Stimulated activated naive CD4-positive, alpha-beta T cell treated with Interleukin-2 at 50 U/mL for 16 hours (primary cell): ENCODE results near the gene AHSA1.
A peak's percentile ranks its signal among the peaks of the same experiment; 100 is the strongest.

Experiments
- DNase-seq: peaks from one replicate; lab custom pipeline; 2025; lab: John Stamatoyannopoulos, UW

AHSA1 gene

DNA sequence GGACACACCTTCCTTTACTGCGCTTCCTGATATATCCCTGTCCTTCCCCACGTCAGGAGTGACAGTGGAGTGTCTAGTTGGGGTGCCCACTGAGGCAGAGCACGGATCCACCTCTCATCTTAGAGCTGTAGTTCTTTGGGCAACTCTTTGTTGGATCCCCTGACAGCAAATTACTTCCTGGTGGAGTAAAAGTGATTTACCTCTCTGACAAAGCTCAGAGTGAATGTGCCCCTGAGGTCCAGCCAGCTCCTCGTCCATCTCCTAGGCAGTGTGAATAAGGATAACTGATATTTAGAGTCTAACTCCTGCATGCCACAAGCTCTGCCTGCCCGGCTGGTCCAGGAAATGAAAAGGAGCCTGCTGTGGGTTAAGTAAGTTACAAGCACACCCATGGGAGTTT is 16.0 kb downstream of the AHSA1 start:
- no peak for DNase-seq

DNA sequence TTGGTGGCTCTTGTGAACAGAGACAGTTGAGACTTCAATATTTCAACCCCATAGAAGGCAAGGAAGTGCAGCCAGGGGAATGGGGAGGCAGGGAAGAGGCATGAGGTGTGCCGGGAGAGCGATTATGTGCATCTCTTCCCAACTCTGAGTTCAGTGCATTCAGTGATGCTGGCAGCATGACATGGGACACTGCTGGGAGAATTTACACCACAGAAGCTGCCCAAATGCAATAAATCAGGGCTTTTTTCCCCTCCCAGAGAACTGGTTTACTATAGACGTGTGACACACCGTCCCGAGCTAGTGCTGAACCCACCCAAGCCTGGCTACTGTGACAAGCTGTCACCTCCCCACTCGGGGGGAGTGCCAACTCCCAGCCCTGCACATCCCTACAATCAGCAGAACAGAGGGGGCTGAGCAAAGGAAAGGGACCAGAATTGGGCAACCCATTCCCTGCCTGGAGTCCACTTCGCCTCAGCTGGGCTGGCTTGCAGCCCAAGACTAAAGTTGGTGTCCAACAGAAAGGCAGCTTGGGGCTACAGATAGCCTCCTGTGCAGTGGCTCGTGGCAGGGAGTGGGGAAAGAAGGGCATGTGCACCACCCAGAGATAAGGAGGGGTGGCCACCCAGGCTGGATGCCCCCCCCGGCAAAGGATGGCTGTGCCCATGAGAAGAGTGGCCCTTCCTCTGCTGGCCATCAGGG is 16.7 kb downstream of the AHSA1 start:
- DNase-seq = no peak

DNA sequence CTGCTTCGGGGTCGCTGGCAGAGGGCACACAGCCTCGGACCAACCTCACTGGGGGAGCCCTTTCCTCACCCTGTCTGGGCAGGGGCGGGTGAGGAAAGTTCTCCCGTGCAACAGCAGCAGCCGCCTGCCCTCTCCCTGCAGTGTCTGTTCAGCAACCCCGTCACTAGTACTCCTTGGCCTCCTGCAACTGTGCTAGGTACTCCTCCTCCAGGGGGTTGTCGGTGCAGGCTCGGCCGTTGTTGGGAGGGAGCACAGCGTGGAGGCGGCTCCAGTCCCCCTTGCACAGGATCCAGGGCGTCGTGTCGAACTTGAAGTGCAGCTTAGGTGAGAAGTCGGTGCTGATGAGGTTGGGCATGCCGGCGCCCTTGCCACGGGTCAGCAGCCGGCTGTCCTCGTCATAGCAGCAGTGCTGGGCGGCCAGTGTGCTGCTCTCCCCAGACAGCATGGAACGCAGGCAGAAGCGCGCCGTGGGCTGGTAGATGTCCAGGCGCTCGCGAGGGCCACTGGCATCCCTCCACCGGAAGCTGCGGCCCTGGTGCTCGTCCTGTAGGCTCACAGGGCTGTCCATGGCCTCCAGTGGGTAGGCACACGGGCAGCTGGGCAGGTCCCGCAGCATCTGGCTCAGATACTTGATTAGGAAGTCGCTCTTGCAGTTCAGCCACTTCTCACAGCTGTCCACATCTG is 17.7 kb downstream of the AHSA1 start:
- no peak for DNase-seq

- DNase-seq = no peak
These were observed 20.1 kb downstream of the AHSA1 start for GRCh38 chr14:77478029-77478428.

DNA sequence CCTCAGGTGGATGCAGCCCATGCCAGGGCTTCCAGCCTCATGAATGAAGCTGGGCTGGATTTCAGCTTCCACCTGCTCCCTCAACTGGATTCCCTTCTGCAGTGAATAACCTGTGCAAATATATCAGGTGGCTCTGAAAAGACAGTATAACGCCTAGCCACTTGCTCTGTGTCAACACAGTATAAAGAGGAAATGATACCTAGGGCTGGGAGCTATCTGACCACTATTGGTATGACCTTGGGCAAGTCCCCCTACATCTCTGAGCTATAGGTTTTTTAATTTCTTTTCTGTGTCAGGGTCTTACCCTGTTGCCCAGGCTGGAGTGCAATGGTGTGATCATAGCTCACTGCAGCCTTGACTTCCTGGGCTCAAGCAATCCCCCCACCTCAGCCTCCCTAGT is 20.9 kb downstream of the AHSA1 start:
- no peak for DNase-seq

GRCh38 chr14:77482422-77482821 is 24.5 kb downstream of the AHSA1 start:
- DNase-seq = no peak

DNA sequence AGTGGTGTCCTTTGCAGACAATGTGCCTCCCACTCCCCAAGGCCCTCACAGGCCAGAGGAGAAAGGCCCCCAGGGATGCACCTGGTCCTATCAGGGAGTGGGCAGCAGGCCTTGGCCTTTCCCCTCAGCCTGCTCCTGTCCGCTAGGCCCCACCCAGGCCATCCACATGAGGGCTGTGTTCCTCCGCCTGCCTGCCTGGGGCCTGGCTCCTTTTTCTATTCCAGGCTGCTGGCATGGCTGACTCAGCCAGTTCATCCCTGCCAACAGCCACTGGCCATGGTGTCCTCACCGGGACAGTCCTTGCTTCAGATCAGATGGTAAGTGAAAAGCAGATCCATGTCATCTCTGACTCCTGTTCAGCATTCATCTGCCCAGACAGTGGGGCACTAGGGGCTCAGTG is 27.4 kb downstream of the AHSA1 start:
- DNase-seq = no peak

- DNase-seq = no peak
These were observed 28.2 kb downstream of the AHSA1 start for GRCh38 chr14:77485901-77486678.

DNA sequence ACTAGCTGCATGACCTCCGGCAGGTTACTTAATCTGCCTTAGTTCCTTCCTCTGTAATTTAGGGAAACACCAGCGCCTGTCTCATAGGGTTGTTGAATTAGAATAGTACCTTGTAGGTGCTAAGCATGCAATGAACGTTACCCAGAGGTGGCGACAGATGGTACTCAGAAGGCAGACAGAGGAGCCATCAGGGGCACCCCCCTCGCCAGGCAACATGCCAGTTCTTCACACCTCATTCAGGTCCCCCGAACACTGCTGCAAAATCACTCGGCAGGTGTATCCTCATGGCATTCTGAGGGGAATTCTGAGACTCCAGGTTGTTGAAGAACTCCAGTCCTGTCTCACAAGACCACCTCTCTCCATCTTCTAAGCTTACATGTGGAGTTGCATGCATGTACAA is 30.7 kb downstream of the AHSA1 start:
- no peak for DNase-seq

- DNase-seq = no peak
These were observed 31.1 kb downstream of the AHSA1 start for GRCh38 chr14:77489041-77489440.

DNA sequence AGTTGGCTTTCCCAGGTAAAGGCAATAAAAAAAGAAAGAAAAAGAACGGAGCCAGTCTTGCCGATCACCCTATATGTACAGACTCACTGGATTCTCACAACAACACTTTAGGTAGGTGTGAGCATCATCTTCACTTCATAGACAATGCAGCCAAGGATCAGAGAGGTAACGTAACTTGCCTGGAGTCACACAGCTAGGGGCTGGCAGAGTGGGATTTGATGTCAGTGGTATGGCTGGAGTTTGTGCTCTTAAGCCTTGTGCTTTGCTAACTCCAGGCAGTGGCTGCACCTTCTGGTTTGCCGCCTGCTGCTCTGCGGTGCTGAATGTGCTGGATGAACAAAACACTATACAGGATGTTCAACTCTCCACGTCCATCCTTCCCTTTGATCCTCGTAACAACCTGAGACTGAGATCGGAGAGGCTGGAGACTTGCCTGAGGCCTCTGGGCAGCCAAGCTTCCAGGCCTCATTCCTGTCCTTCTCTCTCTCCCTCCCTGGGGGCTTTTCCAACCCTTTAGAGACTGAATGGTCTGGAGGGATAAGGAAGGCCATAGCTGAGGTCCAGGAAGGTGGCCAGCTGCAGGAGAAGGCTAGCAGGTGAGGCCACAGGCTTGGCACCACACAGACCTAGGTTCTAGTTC is 32.6 kb downstream of the AHSA1 start:
- DNase-seq = no peak

DNA sequence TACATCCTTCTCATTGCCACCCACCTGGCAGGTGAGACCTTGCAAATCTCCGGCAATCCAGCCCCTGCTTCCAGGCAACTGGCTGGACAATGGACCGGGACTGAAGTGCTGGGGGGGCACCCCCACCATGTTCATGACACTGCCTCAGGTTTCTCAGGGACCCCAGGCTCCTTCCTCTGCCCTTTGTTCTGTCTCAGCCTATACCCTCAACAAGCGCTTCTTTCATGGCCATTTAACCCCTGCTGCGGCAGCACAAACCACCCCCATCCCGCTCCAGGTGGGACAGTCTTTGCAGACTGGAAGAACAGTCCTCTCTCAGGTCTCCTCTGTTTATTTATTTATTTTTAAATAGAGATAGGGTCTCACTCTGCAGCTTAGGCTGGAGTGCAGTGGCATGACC is 33.2 kb downstream of the AHSA1 start:
- DNase-seq = no peak

DNA sequence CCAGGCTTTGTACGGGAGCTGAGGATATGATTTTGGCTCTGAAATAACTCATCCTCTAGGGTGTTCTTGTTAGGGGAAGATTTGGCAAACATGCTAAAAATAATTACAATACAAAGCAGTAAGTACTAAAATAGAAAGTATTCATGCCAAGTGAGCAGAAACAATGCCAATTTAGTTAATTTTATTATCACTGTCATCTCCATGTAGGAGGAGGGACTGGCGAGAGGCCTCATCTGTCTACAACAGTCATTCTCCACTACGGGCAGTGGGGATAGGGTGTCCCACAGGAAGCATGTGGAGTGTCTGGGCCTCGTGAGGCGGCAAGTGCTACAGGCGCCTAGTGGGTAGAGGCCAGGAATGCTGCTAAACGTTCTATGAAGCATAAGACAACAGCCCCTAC is 37.4 kb downstream of the AHSA1 start:
- no peak for DNase-seq

DNA sequence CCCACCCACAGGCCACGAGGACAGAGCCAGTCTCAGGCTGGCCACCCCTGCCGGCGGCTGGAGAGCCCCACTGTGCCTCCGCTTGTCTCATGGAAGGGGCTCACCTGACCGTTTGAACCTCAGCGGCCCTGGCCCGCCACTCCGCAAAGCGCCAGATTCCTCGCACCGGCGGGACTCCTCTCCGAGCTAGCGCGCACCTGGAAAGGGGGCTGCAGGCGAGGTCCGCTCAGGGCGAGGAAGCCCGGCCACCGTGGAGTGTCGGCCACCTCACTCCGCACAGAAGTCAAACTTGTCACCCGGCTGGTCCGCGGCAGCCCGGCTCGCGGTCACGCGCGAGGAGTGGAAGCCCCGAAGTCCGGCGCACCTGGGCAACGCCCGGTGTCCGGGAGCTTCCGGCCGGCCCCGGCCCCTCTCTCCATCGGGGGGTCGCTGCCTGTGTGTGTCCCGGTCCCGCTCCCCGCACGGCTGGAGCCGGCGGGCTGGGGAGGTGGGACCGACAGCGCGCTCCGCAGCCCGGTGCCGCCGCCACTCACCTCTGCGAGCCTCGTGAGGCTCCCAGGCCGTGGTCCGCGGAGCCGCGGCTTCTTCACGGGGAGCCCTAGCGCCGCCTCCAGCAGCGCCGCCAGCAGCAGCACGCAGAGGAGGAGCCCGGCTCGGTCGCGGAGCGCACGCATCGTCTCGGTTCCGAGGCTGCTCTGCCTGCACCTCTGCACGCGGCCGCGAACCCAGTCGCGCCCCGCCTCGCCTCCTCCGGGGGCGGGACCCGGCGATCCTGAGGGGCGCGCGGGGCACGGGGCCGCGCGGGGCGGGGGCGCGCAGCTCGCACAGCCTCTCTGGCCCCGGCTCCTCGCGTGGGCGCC is 40.5 kb downstream of the AHSA1 start, which contains the start of gene ISM2:
TSS of gene ISM2 (minus strand) at position 697 of the 860 bp plus-strand sequence. CDS start at position 674, 23 bp downstream.
- peak; percentile 31 for DNase-seq

GRCh38 chr14:77498984-77499527 is 41.2 kb downstream of the AHSA1 start:
- no peak for DNase-seq

- no peak for DNase-seq
These were observed 44.4 kb downstream of the AHSA1 start for GRCh38 chr14:77502109-77502782.

GRCh38 chr14:77503138-77503537 is 45.2 kb downstream of the AHSA1 start:
- DNase-seq = no peak

GRCh38 chr14:77505031-77505430 is 47.1 kb downstream of the AHSA1 start:
- DNase-seq = no peak

DNA sequence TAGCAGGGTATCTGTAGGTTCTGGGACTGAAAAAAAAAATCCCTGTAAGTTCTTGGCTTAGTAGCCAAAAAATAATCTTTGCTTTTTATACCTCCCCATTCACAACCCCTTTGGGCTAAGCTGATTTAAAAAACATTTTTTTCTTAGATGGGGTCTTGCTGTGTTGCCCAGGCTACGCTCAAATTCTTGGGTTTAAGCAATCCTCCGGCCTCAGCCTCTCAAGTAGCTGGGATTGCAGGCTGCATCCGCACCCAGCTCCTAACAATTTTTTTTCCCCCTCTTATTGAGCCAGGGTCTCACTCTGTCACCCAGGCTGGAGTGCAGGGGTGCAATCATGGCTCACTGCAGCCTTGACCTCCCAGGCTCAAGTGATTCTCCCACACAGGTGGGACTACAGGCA is 49.9 kb downstream of the AHSA1 start:
- DNase-seq = no peak

GRCh38 chr14:77508249-77508648 is 50.4 kb downstream of the AHSA1 start:
- DNase-seq = no peak

DNA sequence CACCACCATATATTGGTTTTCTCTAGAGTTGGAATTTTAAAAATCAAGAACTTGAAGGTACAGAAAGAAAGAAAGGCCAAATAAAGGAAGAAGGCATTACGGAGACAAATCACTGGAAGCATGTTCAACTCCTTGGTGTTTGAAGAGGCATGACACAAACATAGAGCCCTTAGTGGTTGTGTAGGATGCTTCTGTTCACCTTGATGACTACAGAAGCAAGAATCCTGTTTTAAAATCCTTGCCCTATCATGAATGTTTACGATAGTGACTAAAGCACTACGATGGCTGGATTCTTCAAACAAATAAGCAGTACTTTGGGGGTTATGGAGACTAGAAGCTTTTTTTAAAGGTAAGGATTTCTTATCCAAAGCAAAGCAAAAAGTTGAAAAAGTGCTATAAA is 51.0 kb downstream of the AHSA1 start:
- DNase-seq = no peak
